T-helper 2 cell treated with Interferon-gamma antibody and Interleukin-4, amounts not matched to agents 5 μg/mL and 100 μg/mL, for 36 hours (primary cell): ENCODE results near the gene CDH11.

Experiments
- DNase-seq: peaks from one replicate; pipeline ENCODE4 v3.0.0; 2021; ENCODE audit warnings: low spot score
- H3K27ac Mint-ChIP-seq: one replicate; pipeline ENCODE4 v1.8.0; 2021; ENCODE audit warnings: mild to moderate bottlenecking, mixed read lengths
- H3K27me3 Mint-ChIP-seq: one replicate; pipeline ENCODE4 v1.8.0; 2021; ENCODE audit warnings: low read depth, mixed read lengths
- H3K36me3 Mint-ChIP-seq: one replicate; pipeline ENCODE4 v1.8.0; 2021; ENCODE audit warnings: low read depth, mixed read lengths
- H3K4me1 Mint-ChIP-seq: one replicate; pipeline ENCODE4 v1.8.0; 2021; ENCODE audit warnings: low read depth, mixed read lengths
- H3K4me3 Mint-ChIP-seq: one replicate; pipeline ENCODE4 v1.8.0; 2022; ENCODE audit warnings: mild to moderate bottlenecking, moderate library complexity, mixed read lengths
- H3K9me3 Mint-ChIP-seq: one replicate; pipeline ENCODE4 v1.8.0; 2021; ENCODE audit warnings: mixed read lengths

CDH11 gene

GRCh38 chr16:64982581-64982980 is 139.3 kb downstream of the CDH11 start:
- H3K27ac Mint-ChIP-seq: no peak overlapping the region
- no peak overlapping the region for H3K4me3 Mint-ChIP-seq
- H3K27me3 Mint-ChIP-seq: no peaks in the 10 kb centered on the region
- H3K4me1 Mint-ChIP-seq: no peaks in the 10 kb centered on the region
- peaks cover 39% of the 10 kb centered on the region for H3K9me3 Mint-ChIP-seq
- no peak for DNase-seq
- no peaks in the 10 kb centered on the region for H3K36me3 Mint-ChIP-seq

GRCh38 chr16:64981568-64982281 is 140.1 kb downstream of the CDH11 start:
- DNase-seq: no peak
- no peak overlapping the region for H3K27ac Mint-ChIP-seq
- peaks cover 31% of the 10 kb centered on the region for H3K9me3 Mint-ChIP-seq
- no peaks in the 10 kb centered on the region for H3K27me3 Mint-ChIP-seq
- no peaks in the 10 kb centered on the region for H3K36me3 Mint-ChIP-seq
- H3K4me1 Mint-ChIP-seq: no peaks in the 10 kb centered on the region
- no peak overlapping the region for H3K4me3 Mint-ChIP-seq

- peaks cover 32% of the 10 kb centered on the region for H3K9me3 Mint-ChIP-seq
- H3K27me3 Mint-ChIP-seq: no peaks in the 10 kb centered on the region
- H3K36me3 Mint-ChIP-seq: no peaks in the 10 kb centered on the region
- no peak overlapping the region for H3K27ac Mint-ChIP-seq
- H3K4me3 Mint-ChIP-seq: no peak overlapping the region
- no peak for DNase-seq
- no peaks in the 10 kb centered on the region for H3K4me1 Mint-ChIP-seq
Measured at GRCh38 chr16:64977206-64977920, 144.5 kb downstream of the CDH11 start.

GRCh38 chr16:64975821-64976220 is 146.0 kb downstream of the CDH11 start:
- H3K27me3 Mint-ChIP-seq: no peaks in the 10 kb centered on the region
- H3K36me3 Mint-ChIP-seq: no peaks in the 10 kb centered on the region
- H3K27ac Mint-ChIP-seq: no peak overlapping the region
- H3K9me3 Mint-ChIP-seq: peaks cover 28% of the 10 kb centered on the region
- no peak overlapping the region for H3K4me3 Mint-ChIP-seq
- no peaks in the 10 kb centered on the region for H3K4me1 Mint-ChIP-seq
- DNase-seq: no peak

GRCh38 chr16:64974381-64974780 is 147.5 kb downstream of the CDH11 start:
- H3K4me1 Mint-ChIP-seq: no peaks in the 10 kb centered on the region
- no peak overlapping the region for H3K27ac Mint-ChIP-seq
- H3K9me3 Mint-ChIP-seq: peaks cover 22% of the 10 kb centered on the region
- DNase-seq: no peak
- H3K4me3 Mint-ChIP-seq: no peak overlapping the region
- H3K27me3 Mint-ChIP-seq: no peaks in the 10 kb centered on the region
- no peaks in the 10 kb centered on the region for H3K36me3 Mint-ChIP-seq

- Mint-ChIP-seq H3K27me3 (no peaks in the 10 kb centered on the region), H3K36me3 (no peaks in the 10 kb centered on the region), H3K27ac (no peak overlapping the region), H3K4me1 (no peaks in the 10 kb centered on the region), H3K4me3 (no peak overlapping the region), H3K9me3 (peaks cover 24% of the 10 kb centered on the region)
- DNase-seq: no peak
Measured at GRCh38 chr16:64973171-64973570, 148.7 kb downstream of the CDH11 start.

- Mint-ChIP-seq H3K27ac (no peak overlapping the region), H3K4me3 (no peak overlapping the region), H3K27me3 (no peaks in the 10 kb centered on the region), H3K9me3 (peaks cover 23% of the 10 kb centered on the region), H3K36me3 (no peaks in the 10 kb centered on the region), H3K4me1 (no peaks in the 10 kb centered on the region)
- DNase-seq: no peak
Measured at GRCh38 chr16:64971171-64971570, 150.7 kb downstream of the CDH11 start.

GRCh38 chr16:64969221-64969620 is 152.6 kb downstream of the CDH11 start:
- no peaks in the 10 kb centered on the region for H3K4me1 Mint-ChIP-seq
- peaks cover 17% of the 10 kb centered on the region for H3K9me3 Mint-ChIP-seq
- no peak for DNase-seq
- H3K4me3 Mint-ChIP-seq: no peak overlapping the region
- no peaks in the 10 kb centered on the region for H3K36me3 Mint-ChIP-seq
- no peak overlapping the region for H3K27ac Mint-ChIP-seq
- no peaks in the 10 kb centered on the region for H3K27me3 Mint-ChIP-seq

GRCh38 chr16:64968539-64968938 is 153.3 kb downstream of the CDH11 start:
- Mint-ChIP-seq H3K4me1 (no peaks in the 10 kb centered on the region), H3K27me3 (no peaks in the 10 kb centered on the region), H3K9me3 (peaks cover 17% of the 10 kb centered on the region), H3K27ac (no peak overlapping the region), H3K36me3 (no peaks in the 10 kb centered on the region), H3K4me3 (no peak overlapping the region)
- no peak for DNase-seq

GRCh38 chr16:64964126-64964540 is 157.7 kb downstream of the CDH11 start:
- no peak for DNase-seq
- H3K27ac Mint-ChIP-seq: no peak overlapping the region

GRCh38 chr16:64962786-64963185 is 159.1 kb downstream of the CDH11 start:
- Mint-ChIP-seq H3K27ac (no peak overlapping the region), H3K4me3 (no peak overlapping the region), H3K9me3 (peaks cover 33% of the 10 kb centered on the region), H3K27me3 (no peaks in the 10 kb centered on the region), H3K4me1 (no peaks in the 10 kb centered on the region), H3K36me3 (no peaks in the 10 kb centered on the region)
- no peak for DNase-seq

More at GRCh38 chr16:64964126-64964540, 157.7 kb downstream of the CDH11 start:
- Mint-ChIP-seq H3K4me1 (no peaks in the 10 kb centered on the region), H3K9me3 (peaks cover 34% of the 10 kb centered on the region), H3K27me3 (no peaks in the 10 kb centered on the region), H3K4me3 (no peak overlapping the region), H3K36me3 (no peaks in the 10 kb centered on the region)

- H3K36me3 Mint-ChIP-seq: no peaks in the 10 kb centered on the region
- no peaks in the 10 kb centered on the region for H3K4me1 Mint-ChIP-seq
- H3K27me3 Mint-ChIP-seq: no peaks in the 10 kb centered on the region
- no peak overlapping the region for H3K27ac Mint-ChIP-seq
- DNase-seq: no peak
- peaks cover 20% of the 10 kb centered on the region for H3K9me3 Mint-ChIP-seq
- H3K4me3 Mint-ChIP-seq: no peak overlapping the region
Measured at GRCh38 chr16:64957246-64957645, 164.6 kb downstream of the CDH11 start.

- H3K36me3 Mint-ChIP-seq: no peaks in the 10 kb centered on the region
- H3K9me3 Mint-ChIP-seq: peaks cover 28% of the 10 kb centered on the region
- no peaks in the 10 kb centered on the region for H3K4me1 Mint-ChIP-seq
- H3K27ac Mint-ChIP-seq: no peak overlapping the region
- DNase-seq: no peak
- no peaks in the 10 kb centered on the region for H3K27me3 Mint-ChIP-seq
- H3K4me3 Mint-ChIP-seq: no peak overlapping the region
Measured at GRCh38 chr16:64952177-64952576, 169.7 kb downstream of the CDH11 start.

- DNase-seq: no peak
- H3K27me3 Mint-ChIP-seq: no peaks in the 10 kb centered on the region
- no peak overlapping the region for H3K27ac Mint-ChIP-seq
- H3K4me3 Mint-ChIP-seq: no peak overlapping the region
- H3K36me3 Mint-ChIP-seq: no peaks in the 10 kb centered on the region
- H3K9me3 Mint-ChIP-seq: peaks cover 28% of the 10 kb centered on the region
- no peaks in the 10 kb centered on the region for H3K4me1 Mint-ChIP-seq
Measured at GRCh38 chr16:64951193-64951592, 170.7 kb downstream of the CDH11 start.
